Choroid plexus epithelial cell (primary cell): ENCODE data around the gene PRKAG2.

Experiments used
- DNase-seq: peaks from one replicate; pipeline ENCODE4 v3.0.0-alpha.2; 2010; ENCODE audit warnings: low read depth
- H3K4me3 ChIP-seq: 2 replicates; pipeline ENCODE4 v1.5.1; 2011; ENCODE audit warnings: low read depth, mild to moderate bottlenecking, control low read depth, low read length, moderate library complexity
- CTCF ChIP-seq: conservative IDR thresholded peaks from 2 replicates; pipeline ENCODE4 v1.5.1; 2011; ENCODE audit warnings: low read depth, mild to moderate bottlenecking, control low read depth, inconsistent platforms, low read length, moderate library complexity

Gene PRKAG2

DNA sequence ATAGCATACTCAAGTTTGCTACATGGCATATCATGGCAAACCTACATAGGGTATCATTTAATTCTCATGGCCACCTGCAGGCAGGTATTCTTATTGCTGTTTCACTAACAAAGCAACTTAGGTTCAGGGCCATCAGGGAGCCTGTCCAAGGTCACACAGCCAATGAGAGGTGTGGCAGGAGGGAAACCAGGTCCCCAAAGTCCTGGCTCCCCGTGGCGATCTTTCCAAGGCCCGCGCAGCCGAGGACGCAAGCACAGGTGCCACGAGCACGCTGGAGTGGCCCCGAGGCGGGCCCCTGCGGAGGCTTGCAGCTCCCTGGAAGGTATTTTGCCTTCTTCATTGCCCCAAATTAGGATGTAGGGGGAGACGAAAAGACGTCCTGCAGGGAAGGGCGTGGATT is 20.8 kb downstream of the PRKAG2 start:
- H3K4me3 ChIP-seq: no peak overlapping the region
- TF ChIP-seq CTCF: no peak
- no peak for DNase-seq

- DNase-seq: no peak
- no peak for TF ChIP-seq CTCF
- H3K4me3 ChIP-seq: no peak overlapping the region
Observed at GRCh38 chr7:151854720-151855071, 22.2 kb downstream of the PRKAG2 start.

- no peak for TF ChIP-seq CTCF
- DNase-seq: no peak
- H3K4me3 ChIP-seq: no peak overlapping the region
Observed at GRCh38 chr7:151853896-151854719, 22.8 kb downstream of the PRKAG2 start.

GRCh38 chr7:151852486-151853396 is 24.2 kb downstream of the PRKAG2 start:
- H3K4me3 ChIP-seq: no peak overlapping the region
- TF ChIP-seq CTCF: no peak
- DNase-seq: no peak

GRCh38 chr7:151851782-151852181 is 25.1 kb downstream of the PRKAG2 start:
- DNase-seq: no peak
- no peak for TF ChIP-seq CTCF
- H3K4me3 ChIP-seq: no peak overlapping the region

DNA sequence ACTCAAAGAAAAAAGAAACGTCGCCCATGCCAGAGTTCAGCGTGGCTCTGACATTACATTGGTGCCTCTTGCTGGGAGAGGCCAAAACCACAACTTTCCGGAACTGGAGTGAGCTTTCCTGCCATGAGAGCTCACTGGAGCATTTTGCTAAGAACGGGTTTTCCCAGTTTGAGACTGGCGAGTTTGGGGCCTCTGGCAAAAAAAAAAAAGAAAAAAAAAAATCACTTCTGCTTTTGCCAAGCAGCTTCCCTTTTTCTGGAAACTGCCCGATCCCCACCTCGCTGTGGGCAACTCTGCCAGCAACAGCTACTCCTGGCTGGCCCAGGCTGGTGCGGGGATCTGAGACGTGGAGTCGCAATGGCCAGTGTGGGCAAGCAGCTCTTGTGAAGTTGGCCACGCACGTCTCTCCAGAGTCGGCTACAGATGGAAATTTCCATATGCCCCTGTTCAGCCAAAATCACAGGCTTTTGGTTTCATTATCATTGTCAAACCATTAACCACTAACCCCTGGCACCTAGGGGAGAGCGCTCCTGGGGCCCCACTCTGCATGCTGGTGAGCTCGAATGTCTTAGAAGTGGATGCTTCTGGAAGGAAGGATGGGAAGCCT is 25.7 kb downstream of the PRKAG2 start:
- no peak for TF ChIP-seq CTCF
- peak; percentile 25 for DNase-seq
- no peak overlapping the region for H3K4me3 ChIP-seq
